ENCODE results near the gene RPS21.

The RPS21 gene

GRCh38 chr20:62354031-62354808 lies 32.7 kb upstream of the RPS21 start:
- DNase-seq (ENCODE audit: low read depth), result no peak

GRCh38 chr20:62354811-62355341 lies 32.0 kb upstream of the RPS21 start:
- DNase-seq (ENCODE audit: low read depth), result no peak

DNA sequence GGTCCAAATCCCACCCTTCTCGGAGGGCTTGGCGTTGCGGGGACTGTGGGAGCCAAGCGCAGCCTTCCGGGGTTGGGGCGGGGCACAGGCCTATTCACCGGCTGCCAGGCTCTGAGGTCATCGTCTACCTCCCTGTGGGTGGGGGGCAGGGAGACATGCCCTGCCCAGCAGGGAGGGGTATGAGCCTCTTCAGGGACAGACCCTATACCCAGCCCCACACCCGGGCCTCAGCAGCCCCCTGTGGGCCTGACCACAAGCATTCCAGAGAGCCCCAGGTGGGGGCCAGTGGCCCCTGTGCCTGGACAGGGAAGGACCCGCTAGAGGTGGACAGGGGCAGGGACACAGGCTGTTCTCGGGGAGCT lies 31.4 kb upstream of the RPS21 start:
- DNase-seq (ENCODE audit: low read depth), result no peak

- no peak for DNase-seq (ENCODE audit: low read depth)
Measured at GRCh38 chr20:62355878-62356588, 30.9 kb upstream of the RPS21 start.

GRCh38 chr20:62356589-62357186 lies 30.2 kb upstream of the RPS21 start:
- no peak for DNase-seq (ENCODE audit: low read depth)

DNA sequence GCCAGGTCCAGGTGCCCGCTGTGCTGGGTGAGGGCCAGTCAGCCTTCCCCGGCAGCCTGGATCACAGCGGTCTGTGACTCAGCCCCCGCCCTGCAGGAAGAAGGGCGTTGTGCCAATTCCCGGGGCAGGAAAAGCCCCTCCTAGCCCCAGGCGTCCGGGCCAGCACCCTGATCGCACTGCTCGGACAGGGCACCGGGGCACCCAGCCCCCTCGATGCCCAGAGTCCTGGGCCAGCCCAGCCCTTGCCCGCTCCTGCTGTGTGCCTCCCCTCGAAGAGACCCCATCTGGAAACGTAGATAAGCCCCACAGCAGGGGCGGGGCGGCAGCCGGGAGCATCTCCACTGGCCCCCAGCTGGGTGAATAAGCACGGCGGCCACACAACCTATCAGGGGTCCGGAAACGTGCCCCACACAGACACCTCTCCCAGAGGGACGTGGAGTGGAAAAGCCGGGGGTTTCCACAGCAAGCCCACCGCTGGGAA lies 29.7 kb upstream of the RPS21 start:
- DNase-seq (ENCODE audit: low read depth), result no peak

GRCh38 chr20:62357681-62358080 lies 29.2 kb upstream of the RPS21 start:
- no peak for DNase-seq (ENCODE audit: low read depth)

GRCh38 chr20:62358171-62359042 lies 28.5 kb upstream of the RPS21 start:
- DNase-seq (ENCODE audit: low read depth), result no peak

GRCh38 chr20:62359043-62359490 lies 27.8 kb upstream of the RPS21 start:
- DNase-seq (ENCODE audit: low read depth), result no peak

DNA sequence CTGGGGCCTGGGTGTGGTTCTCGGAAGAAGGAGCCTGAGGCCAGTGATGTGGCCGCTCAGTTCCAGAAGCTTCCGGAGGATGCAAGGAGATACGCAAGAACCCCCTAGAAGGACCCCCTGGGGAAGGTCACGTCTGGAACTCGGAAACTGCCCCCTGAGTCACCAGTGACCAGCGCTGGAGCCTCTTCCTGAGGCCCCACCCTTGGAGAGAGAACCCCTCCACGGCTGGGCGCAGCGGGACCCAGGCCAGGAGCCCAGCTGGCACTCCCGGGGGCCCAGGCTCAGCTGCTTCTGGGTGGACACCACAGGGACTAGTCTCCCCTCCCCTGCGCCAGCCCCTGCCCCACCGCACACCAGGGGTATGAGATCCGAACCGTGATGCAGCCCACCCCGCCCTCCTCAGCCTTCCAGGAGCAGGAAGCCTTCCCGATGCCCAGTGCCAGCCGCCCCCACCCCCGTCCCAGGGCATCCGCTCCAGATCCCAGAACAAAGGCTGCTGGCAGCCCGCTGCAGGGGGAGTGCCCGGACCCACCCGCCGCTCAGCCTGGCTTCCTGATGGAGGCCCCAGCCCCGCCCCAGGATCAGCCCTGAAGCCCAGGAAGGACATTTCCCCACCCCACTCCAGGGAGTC lies 27.3 kb upstream of the RPS21 start:
- no peak for DNase-seq (ENCODE audit: low read depth)

- no peak for DNase-seq (ENCODE audit: low read depth)
Measured at GRCh38 chr20:62360854-62361798, 25.8 kb upstream of the RPS21 start.

DNA sequence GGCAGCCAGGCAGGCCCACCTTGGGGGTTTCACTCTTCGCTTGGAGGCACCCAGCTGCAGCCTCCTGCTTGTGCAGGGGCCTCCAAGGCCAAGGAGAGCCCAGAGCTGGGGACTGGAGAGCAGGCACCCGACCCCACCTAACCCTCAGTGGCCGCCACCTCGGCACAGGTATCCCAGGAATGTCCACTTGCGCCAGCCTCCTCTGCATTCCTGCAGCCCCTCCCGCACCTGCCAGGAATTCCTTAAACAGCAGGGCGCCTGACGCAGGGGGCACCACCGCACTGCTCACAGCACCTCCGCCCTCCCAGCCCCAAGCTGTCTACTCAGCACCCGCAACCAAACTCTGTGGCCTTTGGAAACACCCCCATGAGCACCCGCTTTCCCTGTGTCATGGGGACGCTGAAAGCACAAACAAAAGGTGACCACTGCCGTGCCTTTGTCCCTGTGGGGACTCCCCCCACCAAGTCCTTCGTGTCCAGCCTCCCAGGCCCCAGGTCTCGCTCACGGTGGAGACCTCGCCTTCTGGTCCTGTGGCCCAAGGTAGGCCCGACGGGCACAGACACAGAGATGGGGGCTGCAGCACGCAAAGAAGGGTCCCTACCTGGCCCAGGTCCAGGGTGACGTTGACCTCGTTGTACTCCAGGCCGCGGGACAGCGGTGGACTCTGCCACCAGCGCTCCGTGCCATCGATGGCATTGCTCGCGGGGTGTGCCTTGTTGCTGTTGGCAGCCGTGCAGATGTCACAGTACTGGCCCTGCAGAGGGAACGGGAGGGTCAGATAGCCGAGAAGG lies 24.9 kb upstream of the RPS21 start:
- DNase-seq (ENCODE audit: low read depth), result no peak

GRCh38 chr20:62362590-62362940 lies 24.3 kb upstream of the RPS21 start:
- DNase-seq (ENCODE audit: low read depth), result no peak

GRCh38 chr20:62362991-62363919 lies 23.6 kb upstream of the RPS21 start:
- DNase-seq (ENCODE audit: low read depth), result no peak

DNA sequence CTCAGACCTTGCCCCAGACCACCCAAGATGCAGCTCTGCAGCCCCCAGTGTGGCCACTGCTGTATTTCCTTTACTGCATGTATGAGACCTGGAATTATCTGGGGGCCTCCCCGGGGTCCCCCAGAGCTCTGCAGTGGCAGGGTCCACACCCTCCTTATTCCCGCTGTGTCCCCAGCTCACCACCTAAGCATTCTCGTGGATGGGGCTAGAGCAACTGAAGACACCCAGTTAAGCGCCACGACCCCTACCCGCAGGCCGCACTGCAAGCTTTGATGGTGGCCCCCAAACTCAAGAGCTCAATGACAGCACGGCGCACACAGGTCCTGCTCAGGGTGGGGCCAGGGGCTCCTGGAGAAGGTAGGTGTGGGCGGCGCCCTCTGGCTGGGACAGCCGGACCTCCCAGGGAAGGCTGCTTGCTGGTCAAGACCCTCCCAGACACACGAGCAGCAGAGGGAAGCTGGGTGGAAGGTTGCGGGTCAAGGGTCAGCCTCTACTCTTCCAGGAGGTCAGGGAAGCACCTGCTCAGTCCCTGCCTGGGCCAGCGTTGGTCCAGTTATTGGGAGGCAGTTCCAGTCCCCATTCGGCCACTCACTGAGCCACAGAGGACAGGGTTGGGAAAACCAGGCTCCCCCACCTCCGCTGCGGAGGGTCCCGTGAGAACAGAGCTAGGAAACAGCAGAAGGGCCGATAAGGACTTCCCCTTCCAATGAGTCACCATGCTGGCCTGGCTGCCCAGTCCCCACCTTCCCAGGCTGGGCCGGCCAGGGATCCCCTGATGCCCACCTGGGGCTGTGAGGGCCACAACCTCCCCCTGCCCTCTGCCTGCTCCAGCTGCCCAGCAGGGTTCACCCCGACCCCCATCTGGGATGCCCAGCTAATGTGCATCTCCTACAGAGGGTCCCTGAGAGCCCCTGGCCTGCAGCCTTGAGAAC lies 22.7 kb upstream of the RPS21 start:
- DNase-seq (ENCODE audit: low read depth), result no peak

- no peak for DNase-seq (ENCODE audit: low read depth)
Measured at GRCh38 chr20:62364911-62365736, 21.8 kb upstream of the RPS21 start.

Data from activated T-helper 9 cell treated with anti-CD3 and anti-CD28 coated beads, Interleukin-2, amount 50 U/mL, for 16 hours (primary cell).